ENCODE measurements around the gene RORC. TPM values are rescaled to one million over a fixed set of nuclear protein-coding genes. Genes with fewer than 3 reads are reported as not detected.

Gene RORC
- total RNA-seq, 4 donors from 2014 or later: 0.13 to 1.8 (median 1.4) TPM; not detected in 1

DNA sequence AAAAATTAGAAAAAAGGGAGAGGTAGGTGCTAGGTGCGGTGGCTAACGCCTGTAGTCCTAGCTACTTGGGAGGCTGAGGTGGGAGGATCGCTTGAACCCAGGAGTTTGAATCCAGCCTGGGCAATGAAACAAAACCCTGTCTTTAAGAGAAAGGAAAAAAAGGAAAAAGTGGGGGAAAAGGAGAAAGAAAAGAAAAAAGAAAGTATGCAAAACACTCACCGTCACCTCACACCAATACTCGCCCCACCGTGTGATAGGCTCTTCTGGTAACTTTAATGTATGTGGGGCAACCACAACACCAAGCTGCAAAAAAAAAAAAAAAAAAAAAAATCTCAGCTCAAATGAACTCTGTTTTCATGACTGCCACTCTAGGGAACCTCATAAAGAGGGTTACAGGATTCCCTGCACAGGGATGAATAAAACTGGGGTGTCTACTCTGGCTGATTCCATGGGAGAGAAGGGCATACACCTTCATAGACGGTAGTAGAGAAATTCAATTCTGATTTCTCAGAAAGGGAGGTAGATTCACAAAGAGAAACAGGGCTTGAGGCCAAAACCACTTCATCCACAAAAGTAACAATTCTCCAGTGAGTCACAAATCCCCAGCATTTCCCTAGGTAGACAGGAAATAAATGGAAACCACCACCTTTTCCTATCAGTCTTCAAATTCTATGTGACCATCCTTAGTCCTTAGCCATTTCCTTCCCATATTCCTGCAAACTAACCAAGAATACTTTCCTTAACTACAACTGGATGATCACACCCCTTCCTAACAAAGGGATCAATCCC, 70.8 kb downstream of the RORC start:
- H3K4me3 ChIP-seq: no peak overlapping the region
- no peaks in the 10 kb centered on the region for H3K9me3 ChIP-seq
- H3K36me3 ChIP-seq: peaks cover 0 to 62% of the 10 kb centered on the region in 2 donors

DNA sequence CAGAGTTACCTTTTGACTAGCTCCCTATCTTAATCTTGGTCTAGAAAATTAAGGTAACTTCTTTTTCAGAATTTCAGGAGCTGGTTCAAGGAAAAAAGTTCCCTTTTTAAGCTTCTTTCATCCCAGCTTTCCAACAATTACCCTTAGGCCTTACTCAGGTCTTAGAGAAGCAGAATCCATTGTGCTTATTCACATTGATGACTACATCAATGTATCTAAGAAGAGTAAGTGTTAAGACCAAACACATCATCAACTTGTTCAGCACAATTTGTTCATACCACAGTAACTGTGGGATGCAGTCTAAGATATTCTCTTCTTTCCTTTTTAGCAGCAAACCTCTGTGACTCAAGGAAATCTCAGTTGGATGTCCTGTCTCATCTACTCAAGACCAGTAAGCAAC, 72.4 kb downstream of the RORC start:
- Histone ChIP-seq H3K36me3 (peaks cover 0 to 68% of the 10 kb centered on the region in 2 donors), H3K27ac (no peak overlapping the region), H3K4me1 (peaks cover 4 to 17% (median 5%) of the 10 kb centered on the region in 3 donors), H3K4me3 (no peak overlapping the region), H3K27me3 (no peaks in the 10 kb centered on the region), H3K9me3 (no peaks in the 10 kb centered on the region)
- no peak for ATAC-seq
- no peak for TF ChIP-seq POLR2AphosphoS5 (IDR thresholded peaks at IDR 0.05)
- TF ChIP-seq, protein P1, sequence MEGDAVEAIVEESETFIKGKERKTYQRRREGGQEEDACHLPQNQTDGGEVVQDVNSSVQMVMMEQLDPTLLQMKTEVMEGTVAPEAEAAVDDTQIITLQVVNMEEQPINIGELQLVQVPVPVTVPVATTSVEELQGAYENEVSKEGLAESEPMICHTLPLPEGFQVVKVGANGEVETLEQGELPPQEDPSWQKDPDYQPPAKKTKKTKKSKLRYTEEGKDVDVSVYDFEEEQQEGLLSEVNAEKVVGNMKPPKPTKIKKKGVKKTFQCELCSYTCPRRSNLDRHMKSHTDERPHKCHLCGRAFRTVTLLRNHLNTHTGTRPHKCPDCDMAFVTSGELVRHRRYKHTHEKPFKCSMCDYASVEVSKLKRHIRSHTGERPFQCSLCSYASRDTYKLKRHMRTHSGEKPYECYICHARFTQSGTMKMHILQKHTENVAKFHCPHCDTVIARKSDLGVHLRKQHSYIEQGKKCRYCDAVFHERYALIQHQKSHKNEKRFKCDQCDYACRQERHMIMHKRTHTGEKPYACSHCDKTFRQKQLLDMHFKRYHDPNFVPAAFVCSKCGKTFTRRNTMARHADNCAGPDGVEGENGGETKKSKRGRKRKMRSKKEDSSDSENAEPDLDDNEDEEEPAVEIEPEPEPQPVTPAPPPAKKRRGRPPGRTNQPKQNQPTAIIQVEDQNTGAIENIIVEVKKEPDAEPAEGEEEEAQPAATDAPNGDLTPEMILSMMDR (IDR thresholded peaks at IDR 0.05): no peak
- TF ChIP-seq POLR2A (IDR thresholded peaks at IDR 0.05): no peak
- TF ChIP-seq EP300 (IDR thresholded peaks at IDR 0.05): no peak

More for the DNA sequence above, 70.8 kb downstream of the RORC start:
- TF ChIP-seq POLR2A (IDR thresholded peaks at IDR 0.05): no peak
- no peak for TF ChIP-seq EP300 (IDR thresholded peaks at IDR 0.05)
- no peaks in the 10 kb centered on the region for H3K27me3 ChIP-seq
- peaks cover 5 to 18% (median 6%) of the 10 kb centered on the region in 3 donors for H3K4me1 ChIP-seq
- WGBS, 2 donors (ENCODE audit: low coverage in 1 of 2): 83 to 86% methylated on average over 4 of the region's 7 CpGs
- H3K27ac ChIP-seq: no peak overlapping the region
- no peak for ATAC-seq

DNA sequence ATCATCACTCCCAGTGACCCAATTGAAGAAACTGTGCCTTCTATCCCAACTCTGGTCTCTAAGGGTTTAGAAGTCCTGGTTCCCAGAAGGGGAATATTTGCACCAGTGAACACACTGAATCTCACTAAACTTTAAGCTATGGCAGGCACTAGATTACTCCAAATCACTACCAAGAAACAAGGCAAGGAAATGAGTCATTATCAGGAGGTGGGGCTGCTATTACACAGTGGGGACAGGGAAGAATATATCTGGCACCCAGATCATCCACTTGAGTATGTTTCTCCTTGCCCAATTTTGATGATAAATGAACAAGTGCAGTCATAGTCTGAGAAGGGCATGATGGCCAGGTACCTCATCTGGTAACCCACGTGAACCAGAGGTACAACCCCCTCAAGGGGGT, 75.3 kb downstream of the RORC start:
- H3K4me1 ChIP-seq: no peaks in the 10 kb centered on the region
- H3K27me3 ChIP-seq: no peaks in the 10 kb centered on the region
- no peak for TF ChIP-seq POLR2A (IDR thresholded peaks at IDR 0.05)
- TF ChIP-seq, protein P1 (IDR thresholded peaks at IDR 0.05): no peak
- H3K4me3 ChIP-seq: no peak overlapping the region
- H3K9me3 ChIP-seq: no peaks in the 10 kb centered on the region
- ATAC-seq: no peak
- 67% methylated on average over 1 of the region's 1 CpG; no CpG with 5 or more reads in 1 of the 2 donors for WGBS, 2 donors (ENCODE audit: low coverage in 1 of 2)
- peaks cover 0 to 57% of the 10 kb centered on the region in 2 donors for H3K36me3 ChIP-seq
- no peak overlapping the region for H3K27ac ChIP-seq

Small RNA genes lying within 50 kb of the gene (small RNA-seq; reads per million reads assigned to genes)
- gene RF00019: 0 reads per million in 4 donors

Other genes starting within 250 kb of the RORC start
- gene SNX27, start 219.8 kb downstream of the RORC start, total RNA-seq: 10 to 100 TPM; 48.1 to 61.1 (median 53.8) TPM
- under 1 TPM in 3 of 4 donors, not detected in 1; 0.22 to 0.93 (median 0.40) TPM for gene CELF3, start 115.0 kb downstream of the RORC start, total RNA-seq
- 1 to 10 TPM in 1 of 4 donors, not detected in 3; 1.4 TPM for gene RIIAD1, start 110.3 kb downstream of the RORC start, total RNA-seq
- 10 to 100 TPM; 49.7 to 60.7 (median 55.5) TPM for gene MRPL9, start 68.3 kb downstream of the RORC start, total RNA-seq
- gene TDRKH, start 41.3 kb downstream of the RORC start, total RNA-seq: 10 to 100 TPM in 1 of 4 donors, 1 to 10 TPM in 3; 4.4 to 10.6 (median 7.9) TPM
- not detected for gene LINGO4, start 26.4 kb downstream of the RORC start, total RNA-seq
- not detected for gene C2CD4D, start 8.0 kb upstream of the RORC start, total RNA-seq
- gene THEM5, start 21.9 kb upstream of the RORC start, total RNA-seq: not detected
- 10 to 100 TPM; 14.7 to 17.5 (median 16.1) TPM for gene THEM4, start 77.7 kb upstream of the RORC start, total RNA-seq
- gene S100A10, start 162.1 kb upstream of the RORC start, total RNA-seq: 100 to 1,000 TPM in 2 of 4 donors, 10 to 100 TPM in 2; 57.6 to 155 (median 106) TPM
- 100 to 1,000 TPM in 3 of 4 donors, 10 to 100 TPM in 1; 41.9 to 183 (median 125) TPM for gene S100A11, start 205.2 kb upstream of the RORC start, total RNA-seq